Measurements from ENCODE around the gene PRICKLE1. TPM values are rescaled to one million over a fixed set of nuclear protein-coding genes. Genes with fewer than 3 reads are reported as not detected.

Gene PRICKLE1
- total RNA-seq, 1 experiment from 2014 or later = 14.1 TPM

DNA sequence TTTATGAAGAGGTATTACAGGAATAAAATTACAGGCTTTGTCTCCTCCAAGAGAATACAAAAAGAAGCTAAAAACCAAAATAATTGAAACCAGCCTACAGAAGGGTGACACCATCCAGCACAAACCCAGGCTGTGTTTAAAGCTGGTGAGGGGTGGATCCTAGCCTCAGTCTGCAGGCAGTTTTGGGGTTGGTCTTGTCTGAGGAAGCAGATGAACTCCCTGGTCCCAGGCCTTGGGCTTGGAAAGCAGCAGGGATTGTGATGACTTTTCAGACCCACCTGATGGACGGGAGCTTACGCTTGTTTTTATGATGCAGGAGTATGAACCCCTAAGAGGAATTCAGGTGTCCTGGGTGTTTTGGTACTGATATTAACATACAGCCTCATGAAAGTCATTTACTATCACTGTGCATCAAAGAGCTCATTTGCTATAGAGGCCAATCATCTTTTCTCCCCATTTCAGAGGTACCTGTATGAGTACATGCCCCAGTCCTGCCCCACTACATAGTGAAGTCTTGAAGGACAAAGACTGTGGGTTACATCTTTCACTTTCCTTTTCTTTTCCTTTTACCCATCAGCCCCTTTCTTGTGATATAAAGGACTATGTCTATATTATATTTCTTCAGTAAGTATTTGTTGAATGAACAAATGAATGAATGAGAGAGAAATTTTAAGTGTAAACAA is 18.1 kb downstream of the PRICKLE1 start:
- no peak for DNase-seq (ENCODE audit: unreplicated experiment)
- intact Hi-C loops (cut with micrococcal nuclease) = no loop called here
- Mint-ChIP-seq H3K4me1 (ENCODE audit: insufficient read depth, unreplicated experiment) (no peaks in the 10 kb centered on the region), H3K27ac (ENCODE audit: low read depth, unreplicated experiment) (no peak overlapping the region), H3K9me3 (ENCODE audit: unreplicated experiment) (no peaks in the 10 kb centered on the region), H3K36me3 (ENCODE audit: insufficient read depth, unreplicated experiment) (no peaks in the 10 kb centered on the region), H3K4me3 (ENCODE audit: unreplicated experiment) (no peak overlapping the region), H3K27me3 (ENCODE audit: insufficient read depth, unreplicated experiment) (no peaks in the 10 kb centered on the region)
- CTCF ChIA-PET = interaction anchor here (0.5 to 5.8 kb wide), 5 partner anchors 14 to 370 kb away, joined by 3 to 46 read pairs (median 3); no protein-coding TSS in a partner anchor
- BruUV-seq (replicated peaks) = no TSS peak
- TF ChIP-seq, protein P1, sequence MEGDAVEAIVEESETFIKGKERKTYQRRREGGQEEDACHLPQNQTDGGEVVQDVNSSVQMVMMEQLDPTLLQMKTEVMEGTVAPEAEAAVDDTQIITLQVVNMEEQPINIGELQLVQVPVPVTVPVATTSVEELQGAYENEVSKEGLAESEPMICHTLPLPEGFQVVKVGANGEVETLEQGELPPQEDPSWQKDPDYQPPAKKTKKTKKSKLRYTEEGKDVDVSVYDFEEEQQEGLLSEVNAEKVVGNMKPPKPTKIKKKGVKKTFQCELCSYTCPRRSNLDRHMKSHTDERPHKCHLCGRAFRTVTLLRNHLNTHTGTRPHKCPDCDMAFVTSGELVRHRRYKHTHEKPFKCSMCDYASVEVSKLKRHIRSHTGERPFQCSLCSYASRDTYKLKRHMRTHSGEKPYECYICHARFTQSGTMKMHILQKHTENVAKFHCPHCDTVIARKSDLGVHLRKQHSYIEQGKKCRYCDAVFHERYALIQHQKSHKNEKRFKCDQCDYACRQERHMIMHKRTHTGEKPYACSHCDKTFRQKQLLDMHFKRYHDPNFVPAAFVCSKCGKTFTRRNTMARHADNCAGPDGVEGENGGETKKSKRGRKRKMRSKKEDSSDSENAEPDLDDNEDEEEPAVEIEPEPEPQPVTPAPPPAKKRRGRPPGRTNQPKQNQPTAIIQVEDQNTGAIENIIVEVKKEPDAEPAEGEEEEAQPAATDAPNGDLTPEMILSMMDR (IDR thresholded peaks at IDR 0.05; ENCODE audit: unreplicated experiment) = no peak
- POLR2A ChIA-PET = interaction anchor here (1.0 to 1.1 kb wide), 2 partner anchors 16 to 90 kb away, joined by 3 read pairs; no protein-coding TSS in a partner anchor

DNA sequence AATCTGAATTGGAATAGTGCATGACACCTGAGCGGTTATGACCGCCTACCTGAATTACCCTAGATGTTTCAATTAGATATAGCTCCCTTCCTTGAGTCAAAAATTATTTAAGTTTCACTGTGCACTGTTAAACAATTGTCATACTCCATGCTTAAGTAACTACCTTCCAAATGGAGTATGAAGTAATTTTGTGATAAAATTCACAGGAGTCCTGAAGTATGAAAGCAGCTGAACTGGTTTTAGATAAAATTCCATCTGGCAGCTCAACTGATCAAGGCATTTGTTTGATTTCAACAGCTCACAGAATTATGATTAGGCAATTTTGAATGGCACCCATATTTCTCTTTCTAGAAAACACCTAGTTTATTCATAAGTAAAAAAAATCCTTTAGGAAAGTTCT is 19.5 kb downstream of the PRICKLE1 start:
- Mint-ChIP-seq H3K27ac (ENCODE audit: low read depth, unreplicated experiment) (no peak overlapping the region), H3K27me3 (ENCODE audit: insufficient read depth, unreplicated experiment) (no peaks in the 10 kb centered on the region), H3K4me3 (ENCODE audit: unreplicated experiment) (no peak overlapping the region), H3K4me1 (ENCODE audit: insufficient read depth, unreplicated experiment) (peaks cover 4% of the 10 kb centered on the region), H3K9me3 (ENCODE audit: unreplicated experiment) (no peaks in the 10 kb centered on the region), H3K36me3 (ENCODE audit: insufficient read depth, unreplicated experiment) (no peaks in the 10 kb centered on the region)
- DNase-seq (ENCODE audit: unreplicated experiment) = no peak
- CTCF ChIA-PET = interaction anchor here (0.6 to 4.1 kb wide), 22 partner anchors 9 to 768 kb away, joined by 3 to 48 read pairs (median 8); no protein-coding TSS in a partner anchor
- POLR2A ChIA-PET = interaction anchor here (0.7 kb wide), 1 partner anchor 20 kb away, joined by 4 read pairs; no protein-coding TSS in a partner anchor
- BruUV-seq (replicated peaks) = no TSS peak
- intact Hi-C loops (cut with micrococcal nuclease) = no loop called here
- TF ChIP-seq, protein P1 (IDR thresholded peaks at IDR 0.05; ENCODE audit: unreplicated experiment) = no peak

GRCh38 chr12:42568952-42569915 is 20.3 kb downstream of the PRICKLE1 start:
- Mint-ChIP-seq H3K27ac (ENCODE audit: low read depth, unreplicated experiment) (no peak overlapping the region), H3K4me1 (ENCODE audit: insufficient read depth, unreplicated experiment) (peaks cover 6% of the 10 kb centered on the region), H3K4me3 (ENCODE audit: unreplicated experiment) (no peak overlapping the region), H3K27me3 (ENCODE audit: insufficient read depth, unreplicated experiment) (no peaks in the 10 kb centered on the region), H3K36me3 (ENCODE audit: insufficient read depth, unreplicated experiment) (peaks cover 3% of the 10 kb centered on the region), H3K9me3 (ENCODE audit: unreplicated experiment) (no peaks in the 10 kb centered on the region)
- BruUV-seq (replicated peaks) = no TSS peak
- intact Hi-C loops (cut with micrococcal nuclease) = loop anchor here (1.0 to 5.0 kb wide), 4 partner anchors 87 to 1292 kb away; no protein-coding TSS in a partner anchor
- ChIA-PET CTCF (interaction anchor here (0.5 to 4.1 kb wide), 37 partner anchors 8 to 1895 kb away, joined by 3 to 48 read pairs (median 4); no protein-coding TSS in a partner anchor), POLR2A (interaction anchor here (0.7 to 1.0 kb wide), 2 partner anchors 18 to 21 kb away, joined by 4 read pairs; no protein-coding TSS in a partner anchor)
- DNase-seq (ENCODE audit: unreplicated experiment) = peak; percentile 58
- TF ChIP-seq, protein P1 (IDR thresholded peaks at IDR 0.05; ENCODE audit: unreplicated experiment) = peak; percentile 57
